A549 treated with DMSO at 1 μM for 4 hours (cell line): ENCODE results near the gene CPT1A. TPM values are rescaled to one million over a fixed set of nuclear protein-coding genes. Genes with fewer than 3 reads are reported as not detected.

Experiments used
- total RNA-seq: library from RNA; stranded (reverse); fragments of 200-300 nt; extraction: Qiagen RNA extraction; gene quantifications from 5 replicates; pipeline ENCODE4 v1.2.3, GENCODE V29; 2022; ENCODE audit warnings: low read depth

CPT1A gene
- 26.1 to 34.8 TPM (median 31.8 TPM) in 5 replicates for total RNA-seq

GRCh38 chr11:68841718-68842426, at the start of gene CPT1A:
CPT1A (minus strand) TSS chr11:68841916; CDS start chr11:68815474, 26,442 bp downstream.

DNA sequence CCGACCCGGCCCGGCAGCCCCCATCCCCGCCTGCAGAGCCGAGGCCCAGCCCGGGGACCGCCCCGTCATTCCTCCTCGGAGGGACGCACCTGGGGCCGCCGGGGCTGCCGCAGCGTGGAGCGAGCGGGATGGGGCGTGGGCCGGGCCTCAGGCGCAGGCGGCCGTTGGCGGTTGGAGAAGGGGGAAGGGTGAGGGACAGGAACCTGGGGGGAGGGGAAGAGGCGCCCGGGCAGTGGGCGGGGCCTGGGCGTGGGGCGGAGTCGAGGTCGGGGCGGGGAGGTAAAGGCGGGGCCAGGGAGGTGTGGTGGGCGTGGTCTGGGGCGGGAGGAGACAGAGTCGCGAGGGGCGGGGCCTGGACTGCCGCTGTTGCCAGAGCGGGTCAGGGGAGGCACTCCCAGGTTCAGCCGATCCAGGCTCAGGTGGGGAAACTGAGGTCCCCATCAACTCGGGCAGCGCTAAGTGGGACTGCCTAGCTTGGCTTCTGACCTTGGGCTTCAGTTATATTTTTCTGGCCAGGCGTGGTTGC, 90.3 kb downstream of the CPT1A start, which contains the start of gene TESMIN:
TSS of gene TESMIN (minus strand) at position 190 of the 526 bp plus-strand sequence. CDS start 860 bp downstream, outside the sequence.

Other genes starting within 250 kb of the CPT1A start
- gene GAL, start 157.4 kb downstream of the CPT1A start, total RNA-seq = 11.1 to 22.8 TPM (median 17.5 TPM) in 5 replicates
- 3.1 to 6.8 TPM (median 5.3 TPM) in 5 replicates for gene TESMIN, start 90.4 kb downstream of the CPT1A start, total RNA-seq
- gene MRPL21, start 61.9 kb upstream of the CPT1A start, total RNA-seq = 125 to 135 TPM (median 133 TPM) in 5 replicates
- gene IGHMBP2, start 62.0 kb upstream of the CPT1A start, total RNA-seq = 14.5 to 17.0 TPM (median 15.7 TPM) in 5 replicates
- gene MRGPRD, start 139.1 kb upstream of the CPT1A start, total RNA-seq = not detected in 5 replicates
- gene MRGPRF, start 171.3 kb upstream of the CPT1A start, total RNA-seq = 0.07 to 0.15 TPM (median 0.14 TPM) in 3 of 5 replicates, not detected in the others
- 10.4 to 12.7 TPM (median 11.7 TPM) in 5 replicates for gene TPCN2, start 207.0 kb upstream of the CPT1A start, total RNA-seq